H1 (cell line): ENCODE measurements around the gene SMARCD2. TPM values are rescaled to one million over a fixed set of nuclear protein-coding genes. Genes with fewer than 3 reads are reported as not detected.

Experiments used
- CTCF ChIA-PET: fragments of 300-600 bp; sonication (Branson Sonifier 250); formaldehyde crosslinking; loops from one replicate; lab custom pipeline; 2021; ENCODE audit not compliant: partially characterized antibody; lab: Charles Lee
- POLR2A ChIA-PET: fragments of 300-600 bp; sonication (Branson Sonifier 250); formaldehyde crosslinking; loops from one replicate; lab custom pipeline; 2021; ENCODE audit warnings: inconsistent platforms; ENCODE audit not compliant: partially characterized antibody; lab: Charles Lee
- DNase-seq, 2 experiments: peaks; one replicate each; pipeline versions ENCODE4 v3.0.0 to v3.0.0-alpha.2; 2010 to 2022; ENCODE audit warnings: low spot score in 2 of 2, low read depth in 1 of 2, mixed read lengths in 1 of 2
- FAIRE-seq: peaks from 2 replicates; lab custom pipeline; 2011; peaks lifted over from hg19 to GRCh38; lab: Jason Lieb, UNC
- H2AFZ ChIP-seq: 2 replicates; pipeline ENCODE4 v1.8.1; 2012; ENCODE audit warnings: low read length, inconsistent platforms
- H2AK5ac ChIP-seq: 2 replicates; pipeline ENCODE4 v1.6.1; 2013; ENCODE audit warnings: low read depth, low read length
- H2BK120ac ChIP-seq: replicated peaks from 2 replicates; pipeline ENCODE3; 2013; ENCODE audit warnings: low read depth, low read length, inconsistent platforms
- H2BK12ac ChIP-seq: 2 replicates; pipeline ENCODE4 v1.6.1; 2013; ENCODE audit warnings: low read depth, low read length
- H2BK15ac ChIP-seq: 2 replicates; pipeline ENCODE4 v1.6.1; 2013; ENCODE audit warnings: low read length
- H2BK20ac ChIP-seq: 2 replicates; pipeline ENCODE4 v1.6.1; 2013; ENCODE audit warnings: low read length
- H2BK5ac ChIP-seq: 2 replicates; pipeline ENCODE4 v1.6.1; 2013; ENCODE audit warnings: low read depth, low read length
- H3K14ac ChIP-seq: 2 replicates; pipeline ENCODE4 v1.6.1; 2013; ENCODE audit warnings: inconsistent platforms; ENCODE audit not compliant: insufficient read length
- H3K18ac ChIP-seq: 2 replicates; pipeline ENCODE4 v1.6.1; 2013; ENCODE audit warnings: low read length; ENCODE audit errors: extremely low read depth
- H3K23ac ChIP-seq: 2 replicates; pipeline ENCODE4 v1.6.1; 2013; ENCODE audit warnings: inconsistent platforms; ENCODE audit not compliant: insufficient read length
- H3K23me2 ChIP-seq: 2 replicates; pipeline ENCODE4 v1.6.1; 2013; ENCODE audit warnings: low read depth, low read length
- H3K27ac ChIP-seq: 2 replicates; pipeline ENCODE4 v1.6.1; 2011; ENCODE audit warnings: low read depth, low read length, inconsistent platforms
- H3K27me3 ChIP-seq, 4 experiments: replicated peaks in 1 of 4; 1 replicate in 1 of 4; 2 replicates in 3 of 4; pipeline versions ENCODE4 v1.6.1 to v1.8.1; 2011 to 2013; ENCODE audit warnings: low read length in 3 of 4, mild to moderate bottlenecking in 3 of 4, inconsistent platforms in 2 of 4, mixed read lengths in 2 of 4, moderate library complexity in 1 of 4; ENCODE audit not compliant: control insufficient read depth in 3 of 4, insufficient read depth in 3 of 4; ENCODE audit errors: extremely low read depth in 1 of 4
- H3K36me3 ChIP-seq, 4 experiments: 2 replicates each; pipeline versions ENCODE4 v1.6.1 to v1.8.1; 2011 to 2013; ENCODE audit warnings: mild to moderate bottlenecking in 4 of 4, low read length in 3 of 4, moderate library complexity in 2 of 4, control low read depth in 1 of 4, inconsistent platforms in 1 of 4; ENCODE audit not compliant: insufficient read depth in 4 of 4, control insufficient read depth in 2 of 4
- H3K4ac ChIP-seq: replicated peaks from 2 replicates; pipeline ENCODE3; 2013; ENCODE audit warnings: low read length, low read depth, mixed read lengths, inconsistent platforms; ENCODE audit not compliant: insufficient read length
- H3K4me1 ChIP-seq, 4 experiments: replicated peaks in 1 of 4; 1 replicate in 1 of 4; 2 replicates in 3 of 4; pipeline versions ENCODE4 v1.6.1 to v1.8.1; 2011 to 2013; ENCODE audit warnings: low read length in 3 of 4, inconsistent platforms in 2 of 4, mixed read lengths in 1 of 4; ENCODE audit not compliant: insufficient read depth in 4 of 4, control insufficient read depth in 3 of 4
- H3K4me2 ChIP-seq, 2 experiments: 2 replicates each; pipeline versions ENCODE4 v1.6.1 to v1.8.1; 2011 to 2013; ENCODE audit warnings: low read depth in 2 of 2, low read length in 2 of 2, control low read depth in 1 of 2, inconsistent platforms in 1 of 2, mild to moderate bottlenecking in 1 of 2; ENCODE audit not compliant: insufficient read depth in 1 of 2
- H3K4me3 ChIP-seq, 4 experiments: fragments of 200-600, 300-600 bp in 1 of 4; sonication (generic), shearing (Covaris generic), sonication (Bioruptor Twin) in 1 of 4; 2 replicates each; pipeline versions ENCODE4 v1.5.1 to v1.8.1; 2011 to 2016; ENCODE audit warnings: low read length in 4 of 4, low read depth in 3 of 4, control low read depth in 2 of 4, inconsistent platforms in 2 of 4, mild to moderate bottlenecking in 2 of 4, mixed read lengths in 1 of 4, moderate library complexity in 1 of 4; ENCODE audit not compliant: insufficient read depth in 2 of 4; ENCODE audit errors: extremely low read depth in 1 of 4
- H3K56ac ChIP-seq: replicated peaks from 2 replicates; pipeline ENCODE3; 2013; ENCODE audit warnings: low read depth, mild to moderate bottlenecking, mixed read lengths, low read length, inconsistent platforms; ENCODE audit not compliant: insufficient read length
- H3K79me1 ChIP-seq: 2 replicates; pipeline ENCODE4 v1.6.1; 2013; ENCODE audit warnings: low read depth, low read length, control low read depth
- H3K79me2 ChIP-seq, 2 experiments: 2 replicates each; pipeline versions ENCODE4 v1.6.1 to v1.8.1; 2012 to 2013; ENCODE audit warnings: low read length in 2 of 2, mild to moderate bottlenecking in 2 of 2, inconsistent platforms in 1 of 2; ENCODE audit not compliant: insufficient read depth in 2 of 2, control insufficient read depth in 1 of 2
- H3K9ac ChIP-seq, 4 experiments: replicated peaks in 1 of 4; 1 replicate in 1 of 4; 2 replicates in 3 of 4; pipeline versions ENCODE4 v1.6.1 to v1.8.1; 2011 to 2013; ENCODE audit warnings: low read depth in 3 of 4, low read length in 3 of 4, control low read depth in 2 of 4, mild to moderate bottlenecking in 2 of 4, moderate library complexity in 2 of 4, inconsistent platforms in 1 of 4; ENCODE audit errors: extremely low read depth in 1 of 4
- H3K9me3 ChIP-seq, 2 experiments: 2 replicates each; pipeline versions ENCODE4 v1.6.1 to v1.8.1; 2012 to 2013; ENCODE audit warnings: mild to moderate bottlenecking in 2 of 2, moderate library complexity in 2 of 2, control low read depth in 1 of 2, inconsistent platforms in 1 of 2, low read depth in 1 of 2, low read length in 1 of 2, mixed read lengths in 1 of 2; ENCODE audit not compliant: insufficient read depth in 2 of 2
- H4K20me1 ChIP-seq, 2 experiments: replicated peaks in 1 of 2; 2 replicates each; pipeline versions ENCODE3 to v1.8.1; 2011 to 2013; ENCODE audit warnings: inconsistent platforms in 2 of 2, low read length in 2 of 2, mild to moderate bottlenecking in 1 of 2; ENCODE audit not compliant: insufficient read depth in 2 of 2, control insufficient read depth in 1 of 2
- H4K5ac ChIP-seq: 2 replicates; pipeline ENCODE4 v1.6.1; 2013; ENCODE audit warnings: low read length, low read depth, mixed read lengths, inconsistent platforms; ENCODE audit not compliant: insufficient read length
- H4K8ac ChIP-seq: 2 replicates; pipeline ENCODE4 v1.8.0; 2013; ENCODE audit warnings: mild to moderate bottlenecking, moderate library complexity, low read length, inconsistent platforms; ENCODE audit not compliant: insufficient read depth; ENCODE audit errors: extremely low read depth
- H4K91ac ChIP-seq: replicated peaks from 2 replicates; pipeline ENCODE3; 2013; ENCODE audit warnings: low read length, mixed read lengths, inconsistent platforms; ENCODE audit not compliant: insufficient read length
- CTBP2 ChIP-seq: IDR thresholded peaks from 2 replicates; pipeline ENCODE4 v1.7.0; 2011; ENCODE audit warnings: borderline replicate concordance, mild to moderate bottlenecking, moderate library complexity, mixed read lengths, low read length; ENCODE audit not compliant: insufficient read depth, insufficient read length
- EP300 ChIP-seq, 2 experiments: IDR thresholded peaks; 1 replicate in 1 of 2; 2 replicates in 1 of 2; pipeline ENCODE4 v1.6.1; 2011 to 2012; ENCODE audit warnings: low read depth in 2 of 2, low read length in 2 of 2, mild to moderate bottlenecking in 2 of 2, borderline replicate concordance in 1 of 2, inconsistent platforms in 1 of 2, moderate library complexity in 1 of 2
- HDAC6 ChIP-seq: IDR thresholded peaks from one replicate; pipeline ENCODE4 v1.7.1; 2012; ENCODE audit warnings: low read depth, mild to moderate bottlenecking, inconsistent platforms, low read length, moderate library complexity
- PHF8 ChIP-seq: fragments of 200-600 bp; sonication (generic); conservative IDR thresholded peaks from 2 replicates; pipeline ENCODE4 v1.7.1; 2012; ENCODE audit warnings: low read depth, mild to moderate bottlenecking, inconsistent platforms, low read length, moderate library complexity
- RNF2 ChIP-seq: fragments of 200-900, 300-1000 bp; sonication (generic); IDR thresholded peaks from 2 replicates; pipeline ENCODE4 v1.7.1; 2016; ENCODE audit warnings: borderline replicate concordance, low read depth, mild to moderate bottlenecking, antibody characterized with exemption, low read length; ENCODE audit not compliant: poor library complexity, severe bottlenecking; ENCODE audit errors: missing control alignments
- SIX5 ChIP-seq: IDR thresholded peaks from 2 replicates; pipeline ENCODE4 v1.6.1; 2011; ENCODE audit warnings: mild to moderate bottlenecking, low read depth, low read length
- TAF7 ChIP-seq: optimal IDR thresholded peaks from 2 replicates; pipeline ENCODE3; 2011; ENCODE audit warnings: low read depth, mild to moderate bottlenecking, inconsistent platforms, low read length, moderate library complexity, borderline replicate concordance
- TBP ChIP-seq: IDR thresholded peaks from 2 replicates; pipeline ENCODE4 v1.6.1; 2011; ENCODE audit warnings: low read depth, low read length, improper control_type of control experiment
- WGBS, 2 experiments: shearing (Covaris generic) in 1 of 2; methylation state at CpG; one replicate each; pipeline versions ENCODE4 v1.1.6 to v1.1.7; 2013 to 2015; ENCODE audit warnings: low lambda C conversion rate in 2 of 2, mixed read lengths in 2 of 2, inconsistent platforms in 1 of 2, low coverage in 1 of 2, missing lambda C conversion rate in 1 of 2; ENCODE audit not compliant: insufficient replicate concordance in 2 of 2, insufficient coverage in 1 of 2, insufficient read length in 1 of 2; ENCODE audit errors: extremely low coverage in 1 of 2, missing lambda C conversion rate in 1 of 2; 5-methylcytosine and 5-hydroxymethylcytosine counted together
- polyA plus RNA-seq, 7 experiments: library from polyadenylated mRNA; depleted of rRNA in 3 of 7; stranded (reverse) in 5 of 7; unstranded in 2 of 7; fragments of >200 nt in 5 of 7; fragments of 200-250 nt in 2 of 7; gene quantifications; 1 replicate in 5 of 7; 2 replicates in 1 of 7; 4 replicates in 1 of 7; pipeline versions ENCODE4 v1.2.1 to v1.2.3, GENCODE V29; 2011 to 2013; ENCODE audit warnings: missing spikeins in 2 of 7, mixed read lengths in 2 of 7
- total RNA-seq: library from RNA; stranded (reverse); fragmentation: NEBNext Ultra II Directional; extraction: Animal tissue kit (Norgen Biotek cat#: 25700); gene quantifications from 2 replicates; pipeline ENCODE4 v1.2.1, GENCODE V29; 2021
- TF ChIP-seq, protein P1 (sequence below): IDR thresholded peaks from 2 replicates; pipeline ENCODE4 v1.6.1; 2011; ENCODE audit warnings: low read depth, mild to moderate bottlenecking, low read length; ENCODE audit not compliant: insufficient read depth

Gene SMARCD2
- total and polyA plus RNA-seq, 2 of the 8 experiments (the other 6 are each of a cell fraction or from before 2014, with no cell fraction given): 90.0 to 92.2 TPM

DNA sequence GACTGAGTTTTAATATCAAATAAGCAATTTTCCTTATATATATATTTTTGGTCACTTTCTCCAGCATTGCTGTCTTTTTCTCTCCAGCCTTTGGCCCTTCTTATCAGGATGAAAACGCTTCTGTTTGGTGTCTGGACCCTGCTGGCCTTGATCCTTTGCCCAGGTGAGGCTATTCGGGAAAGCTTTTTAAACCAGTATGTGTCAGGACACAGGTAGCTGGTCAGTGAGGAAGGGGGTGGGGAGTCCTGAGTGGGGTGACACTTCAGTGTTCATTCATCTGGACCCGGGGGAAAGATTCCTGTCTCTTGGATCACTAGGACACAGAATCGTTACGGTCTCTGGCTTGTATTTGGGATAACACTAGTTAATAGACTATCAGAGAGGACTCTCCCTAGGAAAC is 12.2 kb upstream of the SMARCD2 start:
- H3K79me1 ChIP-seq: no peaks in the 10 kb centered on the region
- 88% methylated on average over 5 of the region's 5 CpGs; no CpG with 5 or more reads in 1 of the 2 experiments for WGBS, 2 experiments
- FAIRE-seq: no peak
- no peak overlapping the region for H3K4ac ChIP-seq
- no peaks in the 10 kb centered on the region for H4K20me1 ChIP-seq
- H2AFZ ChIP-seq: no peak overlapping the region
- ChIA-PET POLR2A (no interaction called here), CTCF (interaction anchor here (0.8 to 8.9 kb wide), 4 partner anchors 8 to 28 kb away, joined by 4 to 77 read pairs (median 26); partner anchors contain the start of gene GH2)
- H3K4me2 ChIP-seq: no peak overlapping the region
- H3K9me3 ChIP-seq: no peaks in the 10 kb centered on the region
- TF ChIP-seq PHF8 (no peak), TAF7 (no peak), RNF2 (no peak), TBP (no peak), CTBP2 (no peak), SIX5 (no peak), HDAC6 (no peak), EP300 (IDR thresholded peaks at IDR 0.05; ENCODE audit: borderline replicate concordance in 1 of 2, low read depth in 2 of 2, low read length in 2 of 2) (no peak)
- TF ChIP-seq, protein P1, sequence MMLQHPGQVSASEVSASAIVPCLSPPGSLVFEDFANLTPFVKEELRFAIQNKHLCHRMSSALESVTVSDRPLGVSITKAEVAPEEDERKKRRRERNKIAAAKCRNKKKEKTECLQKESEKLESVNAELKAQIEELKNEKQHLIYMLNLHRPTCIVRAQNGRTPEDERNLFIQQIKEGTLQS: no peak
- H2BK15ac ChIP-seq: no peak overlapping the region
- no peak overlapping the region for H2BK12ac ChIP-seq
- no peaks in the 10 kb centered on the region for H3K36me3 ChIP-seq
- no peak overlapping the region for H2BK5ac ChIP-seq
- no peak overlapping the region for H3K27ac ChIP-seq
- H3K18ac ChIP-seq: no peak overlapping the region
- H3K14ac ChIP-seq: no peak overlapping the region
- H4K8ac ChIP-seq: no peak overlapping the region
- H3K4me1 ChIP-seq: no peaks in the 10 kb centered on the region
- H2BK20ac ChIP-seq: no peak overlapping the region
- H3K79me2 ChIP-seq: no peaks in the 10 kb centered on the region
- H4K91ac ChIP-seq: no peak overlapping the region
- H2AK5ac ChIP-seq: no peak overlapping the region
- no peak overlapping the region for H3K9ac ChIP-seq
- H4K5ac ChIP-seq: no peak overlapping the region
- peaks cover 0 to 2% (median 1%) of the 10 kb centered on the region in 4 experiments; a peak in 3 of 7 replicates for H3K27me3 ChIP-seq
- no peak overlapping the region for H2BK120ac ChIP-seq
- DNase-seq: no peak
- H3K56ac ChIP-seq: no peak overlapping the region
- no peaks in the 10 kb centered on the region for H3K23me2 ChIP-seq
- H3K4me3 ChIP-seq: no peak overlapping the region
- no peak overlapping the region for H3K23ac ChIP-seq
